ENCODE data around the gene SBNO2. TPM values are rescaled to one million over a fixed set of nuclear protein-coding genes. Genes with fewer than 3 reads are reported as not detected.

Gene SBNO2
- total and polyA plus RNA-seq, 2 donors (not counting 3 experiments of a cell fraction or from before 2014, with no cell fraction given): 31.4 to 65.7 TPM

DNA sequence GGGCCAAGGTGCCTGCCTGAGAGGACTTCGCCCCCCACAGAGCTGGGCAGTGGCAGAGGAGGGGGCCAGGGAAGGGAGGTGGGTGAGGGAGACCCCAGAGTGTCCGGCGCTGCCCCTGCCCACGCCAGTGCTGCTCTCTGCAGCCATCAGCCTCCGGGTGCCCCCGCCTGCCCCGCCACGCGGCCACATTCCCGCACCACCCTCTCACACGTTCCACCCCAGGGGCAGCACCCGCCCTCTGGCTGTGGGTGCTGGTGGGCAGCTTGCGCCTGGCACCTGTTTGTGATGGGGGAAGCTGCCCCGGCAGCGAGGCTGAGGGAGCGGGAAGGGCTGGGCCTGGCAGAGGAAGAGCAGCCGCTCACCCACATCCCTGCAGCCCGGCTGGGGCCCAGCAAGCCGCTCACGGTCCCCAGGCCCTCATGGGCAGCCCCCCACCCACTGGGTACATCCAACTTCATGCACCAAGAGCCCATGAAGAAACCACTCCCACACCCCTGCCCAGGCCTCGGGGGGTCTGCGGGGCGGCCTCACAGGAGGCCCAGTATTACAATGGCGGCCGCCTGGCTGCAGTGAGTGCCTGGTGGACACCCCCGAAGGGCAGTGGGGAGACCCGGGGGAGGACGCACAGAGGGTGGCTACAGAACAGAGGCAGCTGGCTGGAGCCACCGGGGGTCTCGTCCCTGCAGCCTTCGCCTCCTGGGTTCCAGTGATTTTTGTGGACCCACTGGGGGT is 14.0 kb downstream of the SBNO2 start:
- FAIRE-seq: no peak
- no TSS peak for BruUV-seq (replicated peaks)

More for the DNA sequence above, 14.0 kb downstream of the SBNO2 start:
- Histone ChIP-seq H3K4me2 (ENCODE audit: insufficient read depth, low read length) (no peak overlapping the region), H3K9me3 (replicated peaks; ENCODE audit: control insufficient read depth, insufficient read depth, low read length) (no peaks in the 10 kb centered on the region), H3K9me1 (replicated peaks; ENCODE audit: control insufficient read depth, extremely low read depth, insufficient read depth, low read length) (no peaks in the 10 kb centered on the region), H3K9ac (replicated peaks; ENCODE audit: extremely low read depth, insufficient read depth, low read length) (no peak overlapping the region), H3K27ac (ENCODE audit: insufficient read depth, low read depth, low read length) (no peak overlapping the region), H3K4me3 (replicated peaks in 1 of 3; ENCODE audit: insufficient read depth in 1 of 3, low read depth in 1 of 3, low read length in 3 of 3) (no peak overlapping the region), H3K4me1 (ENCODE audit: control insufficient read depth, extremely low read depth, insufficient read depth, low read length) (peaks cover 3% of the 10 kb centered on the region), H3K27me3 (ENCODE audit: control insufficient read depth in 2 of 2, insufficient read depth in 2 of 2, low read length in 2 of 2) (no peaks in the 10 kb centered on the region), H4K20me1 (replicated peaks; ENCODE audit: control insufficient read depth, extremely low read depth, insufficient read depth, low read length) (no peaks in the 10 kb centered on the region), H3K36me3 (ENCODE audit: control insufficient read depth in 2 of 2, extremely low read depth in 1 of 2, insufficient read depth in 2 of 2, low read length in 2 of 2) (no peaks in the 10 kb centered on the region), H3K79me2 (ENCODE audit: control insufficient read depth, insufficient read depth, low read length) (peaks cover 14% of the 10 kb centered on the region), H2AFZ (ENCODE audit: low read depth, low read length) (no peak overlapping the region)
- ChIA-PET POLR2A (interaction anchor here (0.6 kb wide), 1 partner anchor 18 kb away, joined by 3 read pairs; no protein-coding TSS in a partner anchor), CTCF (no interaction called here)
- intact Hi-C loops (cut with micrococcal nuclease) (no loop called here), dilution Hi-C loops (cut with MboI; ENCODE audit: extremely low pct_ligation_motif_present, low sequenced_read_pairs) (no loop called here)
- DNase-seq (ENCODE audit: low read depth, low spot score): no peak
- TF ChIP-seq GATA2 (IDR thresholded peaks at IDR 0.05; ENCODE audit: insufficient read depth, insufficient read length, low read depth, low read length): no peak
- TF ChIP-seq JUN (IDR thresholded peaks at IDR 0.05; ENCODE audit: borderline replicate concordance, insufficient read depth, insufficient read length, low read depth): no peak
- no peak for TF ChIP-seq MYC (IDR thresholded peaks at IDR 0.05; ENCODE audit: low read depth, low read length)
- TF ChIP-seq, protein P1, sequence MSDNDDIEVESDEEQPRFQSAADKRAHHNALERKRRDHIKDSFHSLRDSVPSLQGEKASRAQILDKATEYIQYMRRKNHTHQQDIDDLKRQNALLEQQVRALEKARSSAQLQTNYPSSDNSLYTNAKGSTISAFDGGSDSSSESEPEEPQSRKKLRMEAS (IDR thresholded peaks at IDR 0.05; ENCODE audit: insufficient read depth, insufficient read length): no peak
- TF ChIP-seq, protein P2, sequence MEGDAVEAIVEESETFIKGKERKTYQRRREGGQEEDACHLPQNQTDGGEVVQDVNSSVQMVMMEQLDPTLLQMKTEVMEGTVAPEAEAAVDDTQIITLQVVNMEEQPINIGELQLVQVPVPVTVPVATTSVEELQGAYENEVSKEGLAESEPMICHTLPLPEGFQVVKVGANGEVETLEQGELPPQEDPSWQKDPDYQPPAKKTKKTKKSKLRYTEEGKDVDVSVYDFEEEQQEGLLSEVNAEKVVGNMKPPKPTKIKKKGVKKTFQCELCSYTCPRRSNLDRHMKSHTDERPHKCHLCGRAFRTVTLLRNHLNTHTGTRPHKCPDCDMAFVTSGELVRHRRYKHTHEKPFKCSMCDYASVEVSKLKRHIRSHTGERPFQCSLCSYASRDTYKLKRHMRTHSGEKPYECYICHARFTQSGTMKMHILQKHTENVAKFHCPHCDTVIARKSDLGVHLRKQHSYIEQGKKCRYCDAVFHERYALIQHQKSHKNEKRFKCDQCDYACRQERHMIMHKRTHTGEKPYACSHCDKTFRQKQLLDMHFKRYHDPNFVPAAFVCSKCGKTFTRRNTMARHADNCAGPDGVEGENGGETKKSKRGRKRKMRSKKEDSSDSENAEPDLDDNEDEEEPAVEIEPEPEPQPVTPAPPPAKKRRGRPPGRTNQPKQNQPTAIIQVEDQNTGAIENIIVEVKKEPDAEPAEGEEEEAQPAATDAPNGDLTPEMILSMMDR (IDR thresholded peaks at IDR 0.05; ENCODE audit: extremely low read depth in 1 of 2, insufficient read depth in 1 of 2, low read depth in 1 of 2, low read length in 2 of 2): no peak
- TF ChIP-seq EZH2 (IDR thresholded peaks at IDR 0.05; ENCODE audit: borderline replicate concordance, low read depth, low read length, severe bottlenecking): no peak
- no peak for TF ChIP-seq POLR2A (IDR thresholded peaks at IDR 0.05; ENCODE audit: low read depth, low read length)
- no peak for TF ChIP-seq FOS (IDR thresholded peaks at IDR 0.05; ENCODE audit: borderline replicate concordance, insufficient read depth, low read length)
- TF ChIP-seq POLR2AphosphoS5 (IDR thresholded peaks at IDR 0.05; ENCODE audit: insufficient read depth, low read depth, low read length): no peak

Measured in endothelial cell of umbilical vein (primary cell).